Neural crest cell (in vitro differentiated cells): ENCODE data around the gene TSHR. TPM values are rescaled to one million over a fixed set of nuclear protein-coding genes. Genes with fewer than 3 reads are reported as not detected.
A peak's percentile ranks its signal among the peaks of the same experiment; 100 is the strongest.
"Not testable (repeated sequence)": the region's sequence is repeated elsewhere in the genome, so short reads cannot be mapped to it uniquely, and the experiment has no call there.

ENCODE experiments used
- DNase-seq: peaks from one replicate; pipeline ENCODE4 v3.0.0; 2021; ENCODE audit warnings: low read depth, mixed read lengths, low spot score
- H3K27ac Mint-ChIP-seq: one replicate; pipeline ENCODE4 v1.8.0; 2021; ENCODE audit warnings: mild to moderate bottlenecking, mixed read lengths; ENCODE audit not compliant: unreplicated experiment
- H3K27me3 Mint-ChIP-seq: 2 replicates; pipeline ENCODE4 v1.8.0; 2021; ENCODE audit warnings: low read depth, mild to moderate bottlenecking, mixed read lengths
- H3K36me3 Mint-ChIP-seq: 2 replicates; pipeline ENCODE4 v1.8.0; 2021; ENCODE audit warnings: low read depth, mild to moderate bottlenecking, mixed read lengths
- H3K4me1 Mint-ChIP-seq: 2 replicates; pipeline ENCODE4 v1.8.0; 2021; ENCODE audit warnings: mixed read lengths
- H3K4me3 Mint-ChIP-seq: one replicate; pipeline ENCODE4 v1.8.0; 2021; ENCODE audit warnings: mild to moderate bottlenecking, mixed read lengths
- H3K9me3 Mint-ChIP-seq: 2 replicates; pipeline ENCODE4 v1.8.0; 2021; ENCODE audit warnings: mixed read lengths
- CTCF ChIP-seq: fragments of 200-600 bp; sonication (generic); conservative IDR thresholded peaks from 2 replicates; pipeline ENCODE4 v1.5.0; 2021; ENCODE audit warnings: antibody characterized with exemption, mild to moderate bottlenecking
- total RNA-seq: library from RNA; stranded (reverse); gene quantifications from 2 replicates; pipeline ENCODE4 v1.2.1, GENCODE V29; 2021

TSHR gene
- total RNA-seq, 1 donor from 2014 or later = not detected

GRCh38 chr14:81110186-81110585, 154.8 kb downstream of the TSHR start:
- Mint-ChIP-seq H3K27ac (no peak overlapping the region), H3K4me1 (peaks cover 16% of the 10 kb centered on the region), H3K9me3 (no peaks in the 10 kb centered on the region), H3K4me3 (no peak overlapping the region), H3K27me3 (no peaks in the 10 kb centered on the region), H3K36me3 (no peaks in the 10 kb centered on the region)
- no peak for DNase-seq
- no peak for TF ChIP-seq CTCF

- Mint-ChIP-seq H3K9me3 (no peaks in the 10 kb centered on the region), H3K36me3 (no peaks in the 10 kb centered on the region), H3K4me3 (no peak overlapping the region), H3K27me3 (no peaks in the 10 kb centered on the region), H3K27ac (no peak overlapping the region), H3K4me1 (peaks cover 6% of the 10 kb centered on the region)
- DNase-seq = no peak
- no peak for TF ChIP-seq CTCF
Observed at GRCh38 chr14:81113176-81113575, 157.8 kb downstream of the TSHR start.

GRCh38 chr14:81113945-81114820, 158.8 kb downstream of the TSHR start:
- H3K27me3 Mint-ChIP-seq, H3K36me3 Mint-ChIP-seq, DNase-seq, H3K27ac Mint-ChIP-seq, H3K4me1 Mint-ChIP-seq, H3K9me3 Mint-ChIP-seq: not testable (repeated sequence)
- peak overlapping the region; percentile 83 for H3K4me3 Mint-ChIP-seq

GRCh38 chr14:81120501-81120900, 165.1 kb downstream of the TSHR start:
- Mint-ChIP-seq H3K36me3 (peaks cover 3% of the 10 kb centered on the region), H3K27ac (no peak overlapping the region), H3K27me3 (no peaks in the 10 kb centered on the region), H3K4me3 (no peak overlapping the region), H3K4me1 (no peaks in the 10 kb centered on the region), H3K9me3 (peaks cover 6% of the 10 kb centered on the region)
- DNase-seq = no peak
- no peak for TF ChIP-seq CTCF

GRCh38 chr14:81122326-81122725, 166.9 kb downstream of the TSHR start:
- Mint-ChIP-seq H3K27ac (no peak overlapping the region), H3K4me1 (no peaks in the 10 kb centered on the region), H3K36me3 (peaks cover 3% of the 10 kb centered on the region), H3K9me3 (peaks cover 6% of the 10 kb centered on the region), H3K4me3 (no peak overlapping the region), H3K27me3 (no peaks in the 10 kb centered on the region)
- no peak for DNase-seq
- no peak for TF ChIP-seq CTCF

GRCh38 chr14:81123811-81124210, 168.4 kb downstream of the TSHR start:
- no peaks in the 10 kb centered on the region for H3K4me1 Mint-ChIP-seq
- peaks cover 6% of the 10 kb centered on the region for H3K9me3 Mint-ChIP-seq
- H3K27ac Mint-ChIP-seq = no peak overlapping the region
- no peak for DNase-seq
- peaks cover 3% of the 10 kb centered on the region for H3K36me3 Mint-ChIP-seq
- no peaks in the 10 kb centered on the region for H3K27me3 Mint-ChIP-seq
- no peak overlapping the region for H3K4me3 Mint-ChIP-seq
- TF ChIP-seq CTCF = no peak
